ENCODE data around the gene KRTCAP2. TPM values are rescaled to one million over a fixed set of nuclear protein-coding genes. Genes with fewer than 3 reads are reported as not detected.
"Not testable (repeated sequence)": the region's sequence is repeated elsewhere in the genome, so short reads cannot be mapped to it uniquely, and the experiment has no call there.

The KRTCAP2 gene
- total and polyA plus RNA-seq, 4 donors = 49.8 to 224 (median 99.8) TPM

DNA sequence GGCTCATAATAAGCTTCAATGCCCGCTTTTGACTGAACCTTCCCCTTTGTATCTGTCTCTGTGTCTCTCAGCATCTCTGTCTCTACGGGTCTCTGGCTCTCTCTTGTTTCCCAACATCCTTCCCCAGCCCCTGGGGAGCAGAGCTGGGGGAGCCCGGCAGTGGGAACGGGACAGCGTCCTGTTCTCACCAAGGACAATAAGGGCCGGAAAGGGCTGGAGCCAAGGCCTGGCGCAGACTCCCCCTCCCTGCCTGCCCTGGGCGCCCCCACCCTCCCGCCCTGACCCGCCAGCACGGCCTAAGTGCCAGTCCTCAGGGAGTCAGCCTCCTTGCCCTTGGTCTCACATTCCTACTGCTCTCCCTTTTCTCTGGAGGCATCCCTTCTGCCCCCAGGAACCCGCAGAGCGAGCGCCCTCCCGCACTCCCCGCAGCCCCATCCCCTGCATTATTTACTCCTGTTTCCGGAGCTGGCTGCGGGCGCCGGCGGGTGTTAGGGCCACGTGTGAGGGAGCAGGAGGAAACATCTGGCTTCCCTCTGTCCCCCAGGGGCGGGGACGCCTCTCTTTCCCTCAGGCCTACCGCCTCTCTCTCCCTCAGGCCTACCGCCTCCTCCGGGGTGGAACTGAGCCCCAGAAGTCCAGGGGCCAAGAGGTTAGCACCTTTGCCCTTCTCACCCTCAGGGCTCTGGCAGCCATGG is 6.5 kb downstream of the KRTCAP2 start:
- peak; percentile 93 for TF ChIP-seq NR2F2 (IDR thresholded peaks at IDR 0.05)
- TF ChIP-seq EGR1 (IDR thresholded peaks at IDR 0.05; ENCODE audit: low read depth in 2 of 2) = no peak
- H3K27ac ChIP-seq (ENCODE audit: low read depth in 1 of 2, low read length in 2 of 2) = peak overlapping the region; percentile 45 to 56
- peaks cover 0 to 11% (median 5%) of the 10 kb centered on the region in 4 donors for H3K36me3 ChIP-seq (ENCODE audit: control insufficient read depth in 4 of 4, insufficient read depth in 3 of 4, low read depth in 1 of 4, low read length in 3 of 4)
- peaks cover 0 to 11% (median 8%) of the 10 kb centered on the region in 4 donors for H3K4me1 ChIP-seq (ENCODE audit: control insufficient read depth in 4 of 4, insufficient read depth in 4 of 4, low read length in 3 of 4)
- DNase-seq (ENCODE audit: low spot score) = no peak
- no peak overlapping the region for H3K9ac ChIP-seq (ENCODE audit: low read depth in 1 of 2, low read length in 2 of 2)
- WGBS = 66% methylated on average over 27 of the region's 27 CpGs
- no peak overlapping the region for H3K4me3 ChIP-seq (ENCODE audit: low read depth in 1 of 3, low read length in 3 of 3)
- no peaks in the 10 kb centered on the region for H3K27me3 ChIP-seq (ENCODE audit: control insufficient read depth in 4 of 4, insufficient read depth in 4 of 4, low read length in 3 of 4)
- no peaks in the 10 kb centered on the region for H3K9me3 ChIP-seq (ENCODE audit: control insufficient read depth in 4 of 4, low read length in 3 of 4)

DNA sequence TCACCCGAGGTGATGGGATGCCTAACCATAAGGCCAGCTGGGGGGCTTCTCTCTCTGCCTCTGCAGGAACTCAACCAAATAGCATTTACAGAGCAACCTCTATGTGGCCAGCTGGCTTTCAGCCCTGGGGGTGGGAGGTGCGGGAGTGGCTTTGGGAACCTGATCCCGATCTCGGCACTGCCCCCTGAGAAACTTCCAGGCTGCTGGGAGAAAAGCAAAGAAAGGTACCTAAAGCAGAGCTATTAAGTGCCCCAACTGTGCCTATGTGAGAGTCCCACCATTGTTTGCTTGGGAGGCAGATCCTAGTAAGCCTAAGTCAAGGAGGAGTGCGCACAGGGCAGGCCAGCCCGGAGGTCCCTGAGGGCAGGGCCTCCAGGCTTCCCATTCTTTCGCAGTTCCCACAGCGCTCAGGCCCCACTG is 7.0 kb downstream of the KRTCAP2 start:
- peaks cover 0 to 11% (median 5%) of the 10 kb centered on the region in 4 donors for H3K36me3 ChIP-seq (ENCODE audit: control insufficient read depth in 4 of 4, insufficient read depth in 3 of 4, low read depth in 1 of 4, low read length in 3 of 4)
- H3K4me1 ChIP-seq (ENCODE audit: control insufficient read depth in 4 of 4, insufficient read depth in 4 of 4, low read length in 3 of 4) = peaks cover 0 to 11% (median 8%) of the 10 kb centered on the region in 4 donors
- TF ChIP-seq RXRA (IDR thresholded peaks at IDR 0.05) (no peak), NR2F2 (IDR thresholded peaks at IDR 0.05) (peak; percentile 14)
- no peaks in the 10 kb centered on the region for H3K27me3 ChIP-seq (ENCODE audit: control insufficient read depth in 4 of 4, insufficient read depth in 4 of 4, low read length in 3 of 4)
- H3K4me3 ChIP-seq (ENCODE audit: low read depth in 1 of 3, low read length in 3 of 3) = no peak overlapping the region
- 73% methylated on average over 8 of the region's 8 CpGs for WGBS
- H3K27ac ChIP-seq (ENCODE audit: low read depth in 1 of 2, low read length in 2 of 2) = peak overlapping the region; percentile 42 to 45
- no peak for DNase-seq (ENCODE audit: low spot score)
- no peaks in the 10 kb centered on the region for H3K9me3 ChIP-seq (ENCODE audit: control insufficient read depth in 4 of 4, low read length in 3 of 4)
- no peak overlapping the region for H3K9ac ChIP-seq (ENCODE audit: low read depth in 1 of 2, low read length in 2 of 2)

DNA sequence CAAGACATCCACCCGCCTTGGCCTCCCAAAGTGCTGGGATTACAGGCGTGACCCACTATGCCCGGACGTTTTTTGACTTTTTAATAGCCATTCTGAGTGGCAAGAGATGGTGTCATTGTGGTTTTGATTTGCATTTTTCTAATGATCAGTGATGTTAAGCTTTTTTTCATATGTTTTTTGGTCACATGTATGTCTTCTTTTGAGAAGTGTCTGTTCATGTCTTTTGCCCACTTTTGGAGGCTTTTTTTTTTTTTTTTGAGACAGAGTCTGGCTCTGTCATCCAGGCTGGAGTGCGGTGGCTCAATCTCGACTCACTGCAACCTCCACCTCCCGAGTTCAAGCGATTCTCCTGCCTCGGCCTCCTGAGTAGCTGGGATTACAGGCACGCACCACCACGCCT is 8.5 kb downstream of the KRTCAP2 start:
- H3K4me1 ChIP-seq (ENCODE audit: control insufficient read depth in 4 of 4, insufficient read depth in 4 of 4, low read length in 3 of 4) = peaks cover 0 to 11% (median 8%) of the 10 kb centered on the region in 4 donors
- H3K9ac ChIP-seq (ENCODE audit: low read depth in 1 of 2, low read length in 2 of 2); H3K27ac ChIP-seq (ENCODE audit: low read depth in 1 of 2, low read length in 2 of 2); H3K4me3 ChIP-seq (ENCODE audit: low read depth in 1 of 3, low read length in 3 of 3); H3K9me3 ChIP-seq (ENCODE audit: control insufficient read depth in 4 of 4, low read length in 3 of 4); DNase-seq (ENCODE audit: low spot score); H3K27me3 ChIP-seq (ENCODE audit: control insufficient read depth in 4 of 4, insufficient read depth in 4 of 4, low read length in 3 of 4); H3K36me3 ChIP-seq (ENCODE audit: control insufficient read depth in 4 of 4, insufficient read depth in 3 of 4, low read depth in 1 of 4, low read length in 3 of 4): not testable (repeated sequence)
- WGBS = 92% methylated on average over 11 of the region's 11 CpGs

DNA sequence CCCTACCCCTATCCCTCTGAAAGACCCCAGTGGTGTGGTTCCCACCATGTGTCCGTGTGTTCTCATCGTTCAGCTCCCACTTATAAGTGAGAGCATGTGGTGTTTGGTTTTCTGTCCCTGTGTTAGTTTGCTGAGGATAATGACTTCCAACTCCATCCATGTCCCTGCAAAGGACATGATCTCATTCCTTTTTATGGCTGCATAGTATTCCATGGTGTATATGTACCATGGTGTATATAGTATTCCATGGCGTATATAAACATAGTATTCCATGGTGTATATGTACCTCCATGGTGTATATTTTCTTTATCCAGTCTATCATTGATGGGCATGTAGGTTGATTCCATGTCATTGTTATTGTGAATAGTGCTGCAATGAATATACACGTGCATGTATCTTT is 9.3 kb downstream of the KRTCAP2 start:
- not testable (repeated sequence) for H3K9ac ChIP-seq (ENCODE audit: low read depth in 1 of 2, low read length in 2 of 2); H3K36me3 ChIP-seq (ENCODE audit: control insufficient read depth in 4 of 4, insufficient read depth in 3 of 4, low read depth in 1 of 4, low read length in 3 of 4); H3K4me3 ChIP-seq (ENCODE audit: low read depth in 1 of 3, low read length in 3 of 3); DNase-seq (ENCODE audit: low spot score); H3K27ac ChIP-seq (ENCODE audit: low read depth in 1 of 2, low read length in 2 of 2); H3K9me3 ChIP-seq (ENCODE audit: control insufficient read depth in 4 of 4, low read length in 3 of 4); H3K27me3 ChIP-seq (ENCODE audit: control insufficient read depth in 4 of 4, insufficient read depth in 4 of 4, low read length in 3 of 4)
- 97% methylated on average over 4 of the region's 4 CpGs for WGBS
- peaks cover 0 to 11% (median 8%) of the 10 kb centered on the region in 4 donors for H3K4me1 ChIP-seq (ENCODE audit: control insufficient read depth in 4 of 4, insufficient read depth in 4 of 4, low read length in 3 of 4)

DNA sequence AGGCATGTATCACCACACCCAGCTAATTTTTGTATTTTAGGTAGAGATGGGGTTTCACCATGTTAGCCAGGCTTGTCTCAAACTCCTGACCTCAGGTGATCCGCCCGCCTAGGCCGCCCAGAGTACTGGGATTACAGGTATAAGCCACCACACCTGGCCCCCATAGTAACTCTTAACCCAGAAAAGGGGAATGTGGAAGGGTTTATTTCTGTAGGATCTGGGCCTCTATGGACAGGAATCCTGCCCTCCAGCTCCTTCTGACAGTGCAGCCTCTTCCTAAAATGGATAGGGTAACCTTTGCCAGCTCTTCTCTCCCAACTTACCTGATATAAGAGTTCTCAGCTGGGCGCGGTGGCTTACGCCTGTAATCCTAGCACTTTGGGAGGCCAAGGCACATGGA is 10.5 kb downstream of the KRTCAP2 start:
- H3K4me3 ChIP-seq (ENCODE audit: low read depth in 1 of 3, low read length in 3 of 3); H3K27ac ChIP-seq (ENCODE audit: low read depth in 1 of 2, low read length in 2 of 2); H3K9me3 ChIP-seq (ENCODE audit: control insufficient read depth in 4 of 4, low read length in 3 of 4); H3K9ac ChIP-seq (ENCODE audit: low read depth in 1 of 2, low read length in 2 of 2); H3K36me3 ChIP-seq (ENCODE audit: control insufficient read depth in 4 of 4, insufficient read depth in 3 of 4, low read depth in 1 of 4, low read length in 3 of 4); H3K27me3 ChIP-seq (ENCODE audit: control insufficient read depth in 4 of 4, insufficient read depth in 4 of 4, low read length in 3 of 4); DNase-seq (ENCODE audit: low spot score); H3K4me1 ChIP-seq (ENCODE audit: control insufficient read depth in 4 of 4, insufficient read depth in 4 of 4, low read length in 3 of 4): not testable (repeated sequence)
- WGBS = 97% methylated on average over 6 of the region's 6 CpGs
